Testis (tissue), 2 donors: Measurements from ENCODE around the gene KRTAP5-1.
"Not testable (repeated sequence)": the region's sequence is repeated elsewhere in the genome, so short reads cannot be mapped to it uniquely, and the experiment has no call there.

Experiments
- POLR2A ChIP-seq: fragments of 450-650 bp; IDR thresholded peaks from one replicate; pipeline ENCODE4 v1.6.1; 2017; ENCODE audit warnings: antibody characterized with exemption, mild to moderate bottlenecking, moderate library complexity
- TF ChIP-seq, protein P1 (sequence below), 3 experiments: fragments of 450-650 bp in 2 of 3; fragments of 200-600 bp in 1 of 3; sonication (generic) in 1 of 3; IDR thresholded peaks; one replicate each; pipeline ENCODE4 v1.5.1; 2016 to 2019; ENCODE audit warnings: antibody characterized with exemption in 3 of 3, mild to moderate bottlenecking in 2 of 3, moderate library complexity in 1 of 3

GRCh38 chr11:1605923-1606322, 20.8 kb upstream of the KRTAP5-1 start:
- not testable (repeated sequence) for TF ChIP-seq POLR2A
- TF ChIP-seq, protein P1, sequence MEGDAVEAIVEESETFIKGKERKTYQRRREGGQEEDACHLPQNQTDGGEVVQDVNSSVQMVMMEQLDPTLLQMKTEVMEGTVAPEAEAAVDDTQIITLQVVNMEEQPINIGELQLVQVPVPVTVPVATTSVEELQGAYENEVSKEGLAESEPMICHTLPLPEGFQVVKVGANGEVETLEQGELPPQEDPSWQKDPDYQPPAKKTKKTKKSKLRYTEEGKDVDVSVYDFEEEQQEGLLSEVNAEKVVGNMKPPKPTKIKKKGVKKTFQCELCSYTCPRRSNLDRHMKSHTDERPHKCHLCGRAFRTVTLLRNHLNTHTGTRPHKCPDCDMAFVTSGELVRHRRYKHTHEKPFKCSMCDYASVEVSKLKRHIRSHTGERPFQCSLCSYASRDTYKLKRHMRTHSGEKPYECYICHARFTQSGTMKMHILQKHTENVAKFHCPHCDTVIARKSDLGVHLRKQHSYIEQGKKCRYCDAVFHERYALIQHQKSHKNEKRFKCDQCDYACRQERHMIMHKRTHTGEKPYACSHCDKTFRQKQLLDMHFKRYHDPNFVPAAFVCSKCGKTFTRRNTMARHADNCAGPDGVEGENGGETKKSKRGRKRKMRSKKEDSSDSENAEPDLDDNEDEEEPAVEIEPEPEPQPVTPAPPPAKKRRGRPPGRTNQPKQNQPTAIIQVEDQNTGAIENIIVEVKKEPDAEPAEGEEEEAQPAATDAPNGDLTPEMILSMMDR (IDR thresholded peaks at IDR 0.05), result not testable (repeated sequence)
